Caco-2 (cell line): Measurements from ENCODE around the gene DDX27. TPM values are rescaled to one million over a fixed set of nuclear protein-coding genes. Genes with fewer than 3 reads are reported as not detected.

Experiments
- BruUV-seq: library from RNA; stranded (reverse); fragments of 400-500 nt; replicated peaks from 2 replicates; lab custom pipeline; 2021; lab: Mats Ljungman, UMichigan
- CTCF ChIA-PET: fragments of 300-600 bp; sonication (Branson Sonifier 250); formaldehyde crosslinking; loops from one replicate; lab custom pipeline; 2022; ENCODE audit warnings: antibody characterized with exemption; lab: Charles Lee
- POLR2A ChIA-PET: fragments of 300-600 bp; sonication (Branson Sonifier 250); formaldehyde crosslinking; loops from one replicate; lab custom pipeline; 2022; ENCODE audit warnings: antibody characterized with exemption; lab: Charles Lee
- DNase-seq, 2 experiments: peaks; one replicate each; pipeline versions ENCODE4 v3.0.0 to v3.0.0-alpha.2; 2020 to 2022
- H3K27me3 ChIP-seq: replicated peaks from 2 replicates; pipeline ENCODE4 v1.6.0; 2011; ENCODE audit warnings: low read length; ENCODE audit not compliant: control insufficient read depth, insufficient read depth
- H3K36me3 ChIP-seq: 2 replicates; pipeline ENCODE4 v1.5.1; 2011; ENCODE audit warnings: low read length; ENCODE audit not compliant: control insufficient read depth, insufficient read depth
- H3K4me1 ChIP-seq: fragments of 250-450 bp; sonication (Bioruptor Pico); 2 replicates; pipeline ENCODE4 v1.5.1; 2020; ENCODE audit warnings: mild to moderate bottlenecking
- H3K4me3 ChIP-seq: 2 replicates; pipeline ENCODE4 v1.5.1; 2011; ENCODE audit warnings: low read depth, mild to moderate bottlenecking, control low read depth, low read length
- H3K9me3 ChIP-seq: fragments of 250-450 bp; sonication (Bioruptor Pico); 2 replicates; pipeline ENCODE4 v1.5.1; 2020; ENCODE audit warnings: mild to moderate bottlenecking, moderate library complexity
- H3K27ac Mint-ChIP-seq: one replicate; pipeline ENCODE4 v1.8.0; 2022; ENCODE audit warnings: mixed read lengths; ENCODE audit not compliant: unreplicated experiment
- H3K27me3 Mint-ChIP-seq: one replicate; pipeline ENCODE4 v1.8.0; 2022; ENCODE audit warnings: mixed read lengths; ENCODE audit not compliant: insufficient read depth, unreplicated experiment
- H3K36me3 Mint-ChIP-seq: one replicate; pipeline ENCODE4 v1.8.0; 2022; ENCODE audit warnings: mild to moderate bottlenecking, mixed read lengths; ENCODE audit not compliant: insufficient read depth, unreplicated experiment
- H3K4me1 Mint-ChIP-seq: one replicate; pipeline ENCODE4 v1.8.0; 2022; ENCODE audit warnings: low read depth, mixed read lengths; ENCODE audit not compliant: unreplicated experiment
- H3K4me3 Mint-ChIP-seq: one replicate; pipeline ENCODE4 v1.8.0; 2022; ENCODE audit warnings: mild to moderate bottlenecking, moderate library complexity, mixed read lengths; ENCODE audit not compliant: unreplicated experiment
- H3K9me3 Mint-ChIP-seq: one replicate; pipeline ENCODE4 v1.8.0; 2022; ENCODE audit warnings: mixed read lengths; ENCODE audit not compliant: unreplicated experiment
- intact Hi-C: fragments of 100-400 bp; cut with micrococcal nuclease; formaldehyde crosslinking; loops from one replicate; pipeline ENCODE4 v1.10.0; 2022; ENCODE audit not compliant: unreplicated experiment
- total RNA-seq: library from RNA; stranded (reverse); gene quantifications from 2 replicates; pipeline ENCODE4 v1.2.3, GENCODE V29; 2022
- TF ChIP-seq, protein P1 (sequence below), 2 experiments: fragments of 200-600 bp in 1 of 2; IDR thresholded peaks; 1 replicate in 1 of 2; 2 replicates in 1 of 2; pipeline versions ENCODE4 v1.5.1 to v1.8.0; 2011 to 2022; ENCODE audit warnings: antibody characterized with exemption in 1 of 2, control low read depth in 1 of 2, inconsistent platforms in 1 of 2, low read depth in 1 of 2, low read length in 1 of 2, mild to moderate bottlenecking in 1 of 2, moderate library complexity in 1 of 2; ENCODE audit not compliant: insufficient read depth in 1 of 2, severe bottlenecking in 1 of 2, unreplicated experiment in 1 of 2

The DDX27 gene
- total RNA-seq, 1 experiment from 2014 or later, result 148 TPM

DNA sequence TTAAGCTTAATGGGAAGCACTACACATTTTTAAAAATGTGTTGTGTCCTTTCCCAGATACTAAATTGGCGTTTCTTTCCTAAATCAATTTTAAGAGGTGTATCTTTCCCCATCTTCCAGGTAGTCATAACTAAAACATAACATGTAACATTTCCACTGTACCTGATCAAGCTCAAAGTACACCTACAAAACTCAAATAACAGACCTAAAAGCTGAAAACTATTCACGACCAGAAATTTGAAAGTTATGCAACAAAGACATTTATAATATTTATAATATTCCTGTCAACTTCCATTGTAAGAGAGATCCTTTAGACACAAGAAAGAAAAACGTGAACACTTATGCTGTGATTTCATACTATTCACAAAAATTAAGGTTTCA lies 34.5 kb upstream of the DDX27 start:
- DNase-seq, result no peak
- peak overlapping the region; percentile 65 for H3K27ac Mint-ChIP-seq
- POLR2A ChIA-PET, result interaction anchor here (1.8 kb wide), 1 partner anchor 34 kb away, joined by 6 read pairs; the partner anchor contains the start of gene DDX27
- H3K27me3 Mint-ChIP-seq, result no peaks in the 10 kb centered on the region
- Histone ChIP-seq H3K36me3 (no peaks in the 10 kb centered on the region), H3K4me3 (no peak overlapping the region), H3K27me3 (no peaks in the 10 kb centered on the region), H3K9me3 (no peaks in the 10 kb centered on the region), H3K4me1 (peaks cover 31% of the 10 kb centered on the region)
- peak overlapping the region; percentile 81 for H3K4me3 Mint-ChIP-seq
- H3K9me3 Mint-ChIP-seq, result no peaks in the 10 kb centered on the region
- CTCF ChIA-PET, result interaction anchor here (1.0 to 1.4 kb wide), 2 partner anchors 33 to 52 kb away, joined by 3 to 4 read pairs; no protein-coding TSS in a partner anchor
- TF ChIP-seq, protein P1, sequence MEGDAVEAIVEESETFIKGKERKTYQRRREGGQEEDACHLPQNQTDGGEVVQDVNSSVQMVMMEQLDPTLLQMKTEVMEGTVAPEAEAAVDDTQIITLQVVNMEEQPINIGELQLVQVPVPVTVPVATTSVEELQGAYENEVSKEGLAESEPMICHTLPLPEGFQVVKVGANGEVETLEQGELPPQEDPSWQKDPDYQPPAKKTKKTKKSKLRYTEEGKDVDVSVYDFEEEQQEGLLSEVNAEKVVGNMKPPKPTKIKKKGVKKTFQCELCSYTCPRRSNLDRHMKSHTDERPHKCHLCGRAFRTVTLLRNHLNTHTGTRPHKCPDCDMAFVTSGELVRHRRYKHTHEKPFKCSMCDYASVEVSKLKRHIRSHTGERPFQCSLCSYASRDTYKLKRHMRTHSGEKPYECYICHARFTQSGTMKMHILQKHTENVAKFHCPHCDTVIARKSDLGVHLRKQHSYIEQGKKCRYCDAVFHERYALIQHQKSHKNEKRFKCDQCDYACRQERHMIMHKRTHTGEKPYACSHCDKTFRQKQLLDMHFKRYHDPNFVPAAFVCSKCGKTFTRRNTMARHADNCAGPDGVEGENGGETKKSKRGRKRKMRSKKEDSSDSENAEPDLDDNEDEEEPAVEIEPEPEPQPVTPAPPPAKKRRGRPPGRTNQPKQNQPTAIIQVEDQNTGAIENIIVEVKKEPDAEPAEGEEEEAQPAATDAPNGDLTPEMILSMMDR (IDR thresholded peaks at IDR 0.05; ENCODE audit: insufficient read depth in 1 of 2, low read depth in 1 of 2, low read length in 1 of 2, severe bottlenecking in 1 of 2, unreplicated experiment in 1 of 2), result no peak
- peaks cover 45% of the 10 kb centered on the region for H3K4me1 Mint-ChIP-seq
- peaks cover 51% of the 10 kb centered on the region for H3K36me3 Mint-ChIP-seq
- intact Hi-C loops, result loop anchor here (10.0 kb wide), 1 partner anchor 910 kb away; no protein-coding TSS in a partner anchor
- BruUV-seq, result no TSS peak

DNA sequence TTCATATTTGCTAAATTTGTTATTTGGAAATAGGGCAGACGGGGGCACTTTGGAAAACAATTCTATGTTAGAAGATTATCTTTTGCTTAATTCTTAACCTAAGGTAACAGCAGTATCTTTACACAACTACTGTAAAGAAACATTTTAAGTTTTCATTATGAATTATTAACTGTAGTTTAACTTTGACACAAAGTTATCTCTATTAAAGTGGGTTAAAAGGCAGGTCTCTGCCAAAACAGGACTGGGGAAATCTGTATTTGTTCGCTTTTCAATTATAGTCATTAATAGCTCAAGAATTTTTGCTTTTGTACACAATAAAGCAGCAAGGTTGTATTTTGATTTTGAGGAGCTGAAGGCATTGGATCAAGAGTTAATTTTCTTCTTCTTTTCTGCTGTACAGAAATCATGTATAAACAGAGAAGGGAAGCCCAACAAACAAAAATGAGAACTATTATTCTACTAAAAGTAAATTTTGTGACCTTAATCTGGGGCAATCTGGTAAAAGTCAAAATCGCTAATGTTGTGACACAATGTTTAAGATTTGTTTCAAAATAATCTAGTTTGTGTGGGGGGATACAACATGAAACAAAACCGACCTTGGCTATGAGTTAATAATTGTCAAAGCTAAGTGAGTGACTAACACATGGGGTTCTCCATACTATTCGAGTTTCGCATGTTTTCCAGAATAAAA lies 34.0 kb upstream of the DDX27 start:
- Mint-ChIP-seq H3K27ac (peak overlapping the region; percentile 65), H3K4me3 (peak overlapping the region; percentile 81), H3K27me3 (no peaks in the 10 kb centered on the region), H3K9me3 (no peaks in the 10 kb centered on the region), H3K4me1 (peaks cover 45% of the 10 kb centered on the region), H3K36me3 (peaks cover 52% of the 10 kb centered on the region)
- no peak overlapping the region for H3K4me3 ChIP-seq
- intact Hi-C loops, result loop anchor here (10.0 kb wide), 1 partner anchor 910 kb away; no protein-coding TSS in a partner anchor
- DNase-seq, result no peak
- no peaks in the 10 kb centered on the region for H3K9me3 ChIP-seq
- no TSS peak for BruUV-seq
- POLR2A ChIA-PET, result interaction anchor here (0.6 to 1.8 kb wide), 2 partner anchors 34 to 46 kb away, joined by 3 to 6 read pairs; partner anchors contain the start of gene DDX27
- CTCF ChIA-PET, result interaction anchor here (1.0 to 1.4 kb wide), 2 partner anchors 32 to 52 kb away, joined by 3 to 4 read pairs; no protein-coding TSS in a partner anchor
- H3K4me1 ChIP-seq, result peaks cover 27% of the 10 kb centered on the region
- TF ChIP-seq, protein P1 (IDR thresholded peaks at IDR 0.05; ENCODE audit: insufficient read depth in 1 of 2, low read depth in 1 of 2, low read length in 1 of 2, severe bottlenecking in 1 of 2, unreplicated experiment in 1 of 2), result no peak
- H3K27me3 ChIP-seq, result no peaks in the 10 kb centered on the region
- no peaks in the 10 kb centered on the region for H3K36me3 ChIP-seq

DNA sequence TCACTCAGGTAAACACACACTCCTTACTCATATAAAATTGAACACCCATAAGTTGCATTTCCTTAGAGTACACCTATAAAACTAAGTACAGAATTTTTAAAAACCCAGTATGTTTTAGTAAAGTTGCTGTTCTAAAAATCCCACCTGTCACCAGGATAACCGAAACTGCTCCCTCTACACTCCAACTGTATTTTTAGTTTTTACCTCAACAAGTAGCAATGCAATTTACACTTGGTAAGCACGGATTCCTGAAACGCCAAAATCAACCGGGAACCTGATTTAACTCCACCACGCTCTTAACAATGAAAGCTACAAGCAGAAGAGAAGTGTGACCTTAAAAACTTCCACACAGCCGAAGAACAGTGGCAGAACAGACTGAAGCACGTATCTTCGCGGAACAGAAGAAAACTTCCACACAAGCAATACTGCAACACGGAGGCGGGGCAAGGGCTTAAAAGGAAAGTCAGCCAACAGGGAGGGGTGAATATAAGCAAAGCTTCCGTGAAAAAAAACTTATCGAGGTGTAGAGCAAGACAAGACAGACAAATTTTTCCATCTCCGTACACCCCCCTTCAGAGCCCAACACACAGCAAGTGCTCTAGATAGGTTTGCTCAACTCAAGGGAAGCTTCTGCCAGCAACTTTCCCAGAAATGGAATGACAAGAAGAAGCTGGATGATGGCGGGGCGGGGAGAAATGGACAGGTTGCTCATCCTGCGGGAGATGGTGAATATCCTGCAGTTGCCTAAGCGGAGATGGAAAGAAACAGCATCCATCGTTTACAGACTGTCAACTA lies 32.5 kb upstream of the DDX27 start:
- peaks cover 36% of the 10 kb centered on the region for H3K4me1 Mint-ChIP-seq
- POLR2A ChIA-PET, result interaction anchor here (0.6 to 1.4 kb wide), 2 partner anchors 32 to 110 kb away, joined by 3 to 17 read pairs; partner anchors contain the start of gene DDX27
- peak; percentile 64 to 71 for DNase-seq
- Histone ChIP-seq H3K9me3 (no peaks in the 10 kb centered on the region), H3K4me3 (peak overlapping the region; percentile 77), H3K27me3 (no peaks in the 10 kb centered on the region), H3K4me1 (peaks cover 27% of the 10 kb centered on the region), H3K36me3 (no peaks in the 10 kb centered on the region)
- intact Hi-C loops, result loop anchor here (1.0 to 10.0 kb wide), 3 partner anchors 25 to 912 kb away; no protein-coding TSS in a partner anchor
- H3K27ac Mint-ChIP-seq, result peak overlapping the region; percentile 65
- no peaks in the 10 kb centered on the region for H3K9me3 Mint-ChIP-seq
- CTCF ChIA-PET, result interaction anchor here (1.1 to 1.6 kb wide), 2 partner anchors 30 to 53 kb away, joined by 3 to 12 read pairs; no protein-coding TSS in a partner anchor
- TSS peak; percentile 57 for BruUV-seq
- no peaks in the 10 kb centered on the region for H3K27me3 Mint-ChIP-seq
- H3K36me3 Mint-ChIP-seq, result peaks cover 51% of the 10 kb centered on the region
- peak overlapping the region; percentile 81 for H3K4me3 Mint-ChIP-seq
- TF ChIP-seq, protein P1 (IDR thresholded peaks at IDR 0.05; ENCODE audit: insufficient read depth in 1 of 2, low read depth in 1 of 2, low read length in 1 of 2, severe bottlenecking in 1 of 2, unreplicated experiment in 1 of 2), result peak in 1 of 2 experiments; percentile 25
